ENCODE results near the gene TNS1. TPM values are rescaled to one million over a fixed set of nuclear protein-coding genes. Genes with fewer than 3 reads are reported as not detected.
A peak's percentile ranks its signal among the peaks of the same experiment; 100 is the strongest.

TNS1 gene
- polyA plus RNA-seq, 1 of the 3 experiments (the other 2 are of a cell fraction) = 12.1 TPM

GRCh38 chr2:218026676-218027425 lies 24.1 kb upstream of the TNS1 start:
- Histone ChIP-seq H3F3A (replicated peaks; ENCODE audit: insufficient read depth) (no peaks in the 10 kb centered on the region), H3K4me3 (ENCODE audit: low read depth in 2 of 2, low read length in 1 of 2) (no peak overlapping the region), H4K20me1 (ENCODE audit: insufficient read depth) (no peaks in the 10 kb centered on the region), H3K36me3 (replicated peaks in 1 of 2; ENCODE audit: control insufficient read depth in 1 of 2, insufficient read depth in 2 of 2, low read length in 1 of 2) (no peaks in the 10 kb centered on the region), H3K4me2 (no peak overlapping the region), H3K79me2 (ENCODE audit: insufficient read depth) (no peaks in the 10 kb centered on the region), H3K27me3 (ENCODE audit: insufficient read depth) (no peaks in the 10 kb centered on the region), H3K9ac (no peak overlapping the region), H3K27ac (ENCODE audit: low read depth in 2 of 2, low read length in 1 of 2) (no peak overlapping the region), H3K9me3 (no peaks in the 10 kb centered on the region), H3K9me2 (no peaks in the 10 kb centered on the region), H2AFZ (ENCODE audit: low read depth) (no peak overlapping the region), H3K4me1 (ENCODE audit: control insufficient read depth in 1 of 2, insufficient read depth in 2 of 2, low read depth in 1 of 2, low read length in 1 of 2) (peaks cover 0 to 18% of the 10 kb centered on the region in 2 experiments; a peak in 1 of 4 replicates)
- TF ChIP-seq NFIC (IDR thresholded peaks at IDR 0.05; ENCODE audit: borderline replicate concordance) (no peak), TCF12 (IDR thresholded peaks at IDR 0.05) (no peak), JUND (IDR thresholded peaks at IDR 0.05) (no peak), MEF2A (IDR thresholded peaks at IDR 0.05; ENCODE audit: borderline replicate concordance, low read depth) (no peak), USF2 (IDR thresholded peaks at IDR 0.05; ENCODE audit: borderline replicate concordance, low read depth, low read length) (no peak), CHD2 (IDR thresholded peaks at IDR 0.05; ENCODE audit: low read length, partially characterized antibody) (no peak), FOXJ3 (CRISPR knock-in tag; IDR thresholded peaks at IDR 0.05) (no peak), TAF1 (IDR thresholded peaks at IDR 0.05; ENCODE audit: borderline replicate concordance, low read depth, low read length) (no peak), PBX3 (IDR thresholded peaks at IDR 0.05) (no peak), GABPA (IDR thresholded peaks at IDR 0.05; ENCODE audit: low read depth) (no peak), EP300 (IDR thresholded peaks at IDR 0.05; ENCODE audit: borderline replicate concordance in 1 of 2, low read depth in 1 of 2, low read length in 1 of 2) (no peak), IRF3 (IDR thresholded peaks at IDR 0.05; ENCODE audit: low read depth, low read length) (no peak), FOXM1 (IDR thresholded peaks at IDR 0.05; ENCODE audit: low read depth) (no peak), ZBTB33 (IDR thresholded peaks at IDR 0.05; ENCODE audit: borderline replicate concordance, low read depth) (no peak)
- CTCF ChIA-PET = interaction anchor here (0.8 to 5.4 kb wide), 4 partner anchors 19 to 241 kb away, joined by 3 to 33 read pairs (median 10); no protein-coding TSS in a partner anchor
- peak; percentile 8 for DNase-seq
- POLR2A ChIA-PET = no interaction called here
- WGBS (ENCODE audit: low lambda C conversion rate) = 75% methylated on average over 16 of the region's 17 CpGs
